GM19395 (cell line): ENCODE measurements around the gene CEP72.
"Not testable (repeated sequence)": the region's sequence is repeated elsewhere in the genome, so short reads cannot be mapped to it uniquely, and the experiment has no call there.

ENCODE experiments used
- ATAC-seq: cut with Tn5 transposase; IDR thresholded peaks from one replicate; pipeline ENCODE4 v1.9.1; 2021; ENCODE audit warnings: mild to moderate bottlenecking, moderate library complexity; ENCODE audit not compliant: unreplicated experiment

Gene CEP72

GRCh38 chr5:669111-669841 lies 57.1 kb downstream of the CEP72 start:
- no peak for ATAC-seq

GRCh38 chr5:669842-670395 lies 57.8 kb downstream of the CEP72 start:
- ATAC-seq = no peak

GRCh38 chr5:670396-671270 lies 58.5 kb downstream of the CEP72 start:
- ATAC-seq = no peak

GRCh38 chr5:671459-672328 lies 59.6 kb downstream of the CEP72 start:
- peak; percentile 68 for ATAC-seq

- no peak for ATAC-seq
Observed at GRCh38 chr5:672329-673160, 60.4 kb downstream of the CEP72 start.

GRCh38 chr5:673161-673830 lies 61.2 kb downstream of the CEP72 start:
- no peak for ATAC-seq

GRCh38 chr5:673831-674629 lies 61.9 kb downstream of the CEP72 start:
- no peak for ATAC-seq

- no peak for ATAC-seq
Observed at GRCh38 chr5:674630-675011, 62.5 kb downstream of the CEP72 start.

GRCh38 chr5:675111-675870 lies 63.2 kb downstream of the CEP72 start:
- ATAC-seq = no peak

GRCh38 chr5:675871-676698 lies 63.9 kb downstream of the CEP72 start:
- no peak for ATAC-seq

- ATAC-seq = no peak
Observed at GRCh38 chr5:676699-677076, 64.5 kb downstream of the CEP72 start.

- no peak for ATAC-seq
Observed at GRCh38 chr5:677131-678101, 65.3 kb downstream of the CEP72 start.

- not testable (repeated sequence) for ATAC-seq
Observed at GRCh38 chr5:678521-678920, 66.4 kb downstream of the CEP72 start.

GRCh38 chr5:679166-679895 lies 67.2 kb downstream of the CEP72 start:
- not testable (repeated sequence) for ATAC-seq

GRCh38 chr5:680118-680795 lies 68.1 kb downstream of the CEP72 start:
- not testable (repeated sequence) for ATAC-seq
